ENCODE data around the gene RPP30.

Gene RPP30

DNA sequence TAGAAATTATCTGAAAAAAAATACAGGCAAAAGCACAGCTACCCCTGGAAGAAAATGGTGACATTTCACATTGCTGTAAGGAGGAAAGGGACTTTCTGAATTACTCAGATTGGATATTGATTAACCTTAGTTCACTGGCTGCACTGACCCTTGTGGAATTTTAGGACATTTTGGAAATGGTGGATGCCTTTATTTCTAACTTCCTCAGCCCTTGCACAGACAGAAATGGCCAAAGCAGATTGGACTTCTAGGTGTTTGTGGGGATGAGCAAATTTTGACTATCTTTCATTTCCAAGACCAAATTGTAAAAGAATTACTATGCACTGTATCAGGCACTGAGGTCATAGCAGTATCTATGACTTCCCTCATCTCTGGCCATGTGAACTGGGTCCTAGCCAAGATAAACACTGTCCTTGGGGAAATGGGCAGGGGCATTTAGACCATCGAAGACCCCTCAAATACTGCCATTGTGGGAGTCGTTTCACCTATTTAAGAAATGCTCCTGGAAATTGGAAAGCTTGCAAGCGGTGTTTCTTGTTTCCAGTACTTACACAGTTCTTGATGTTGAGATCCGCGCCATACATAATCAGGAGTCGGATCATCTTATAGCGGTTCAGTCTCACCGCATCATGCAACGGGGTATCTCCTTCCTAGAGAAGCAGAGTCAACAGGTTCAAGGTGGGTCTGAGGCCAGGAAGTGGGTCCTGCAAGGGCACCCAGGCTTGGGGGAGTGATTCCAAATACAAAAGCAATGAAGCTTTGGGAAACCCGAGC is 43.4 kb downstream of the RPP30 start:
- Histone ChIP-seq H3K9me2 (replicated peaks; ENCODE audit: low read depth, low read length) (no peaks in the 10 kb centered on the region), H3K9ac (ENCODE audit: low read depth, low read length, poor library complexity, severe bottlenecking) (no peak overlapping the region), H2AFZ (ENCODE audit: low read length) (no peak overlapping the region), H3K4me1 (ENCODE audit: insufficient read depth, low read length, poor library complexity, severe bottlenecking) (peaks cover 5% of the 10 kb centered on the region), H3K27me3 (ENCODE audit: insufficient read depth, low read length, poor library complexity, severe bottlenecking) (no peaks in the 10 kb centered on the region), H3K9me3 (ENCODE audit: insufficient read depth, low read depth, low read length) (no peaks in the 10 kb centered on the region), H3K4me3 (ENCODE audit: low read length, poor library complexity, severe bottlenecking) (no peak overlapping the region), H3K36me3 (ENCODE audit: insufficient read depth, low read length) (no peaks in the 10 kb centered on the region), H3K79me2 (ENCODE audit: insufficient read depth, low read length) (no peaks in the 10 kb centered on the region), H3F3A (ENCODE audit: low read depth) (no peaks in the 10 kb centered on the region), H4K20me1 (ENCODE audit: insufficient read depth, low read length, poor library complexity, severe bottlenecking) (no peaks in the 10 kb centered on the region), H3K4me2 (ENCODE audit: low read depth, low read length, poor library complexity, severe bottlenecking) (no peak overlapping the region)
- TF ChIP-seq, protein P1, sequence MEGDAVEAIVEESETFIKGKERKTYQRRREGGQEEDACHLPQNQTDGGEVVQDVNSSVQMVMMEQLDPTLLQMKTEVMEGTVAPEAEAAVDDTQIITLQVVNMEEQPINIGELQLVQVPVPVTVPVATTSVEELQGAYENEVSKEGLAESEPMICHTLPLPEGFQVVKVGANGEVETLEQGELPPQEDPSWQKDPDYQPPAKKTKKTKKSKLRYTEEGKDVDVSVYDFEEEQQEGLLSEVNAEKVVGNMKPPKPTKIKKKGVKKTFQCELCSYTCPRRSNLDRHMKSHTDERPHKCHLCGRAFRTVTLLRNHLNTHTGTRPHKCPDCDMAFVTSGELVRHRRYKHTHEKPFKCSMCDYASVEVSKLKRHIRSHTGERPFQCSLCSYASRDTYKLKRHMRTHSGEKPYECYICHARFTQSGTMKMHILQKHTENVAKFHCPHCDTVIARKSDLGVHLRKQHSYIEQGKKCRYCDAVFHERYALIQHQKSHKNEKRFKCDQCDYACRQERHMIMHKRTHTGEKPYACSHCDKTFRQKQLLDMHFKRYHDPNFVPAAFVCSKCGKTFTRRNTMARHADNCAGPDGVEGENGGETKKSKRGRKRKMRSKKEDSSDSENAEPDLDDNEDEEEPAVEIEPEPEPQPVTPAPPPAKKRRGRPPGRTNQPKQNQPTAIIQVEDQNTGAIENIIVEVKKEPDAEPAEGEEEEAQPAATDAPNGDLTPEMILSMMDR (conservative IDR thresholded peaks at IDR 0.05; ENCODE audit: low read length), result no peak
- no peak for TF ChIP-seq EZH2phosphoT487 (IDR thresholded peaks at IDR 0.05; ENCODE audit: borderline replicate concordance)

- Histone ChIP-seq H4K20me1 (ENCODE audit: insufficient read depth, low read length, poor library complexity, severe bottlenecking) (no peaks in the 10 kb centered on the region), H2AFZ (ENCODE audit: low read length) (no peak overlapping the region), H3K4me1 (ENCODE audit: insufficient read depth, low read length, poor library complexity, severe bottlenecking) (peaks cover 5% of the 10 kb centered on the region), H3K79me2 (ENCODE audit: insufficient read depth, low read length) (no peaks in the 10 kb centered on the region), H3K36me3 (ENCODE audit: insufficient read depth, low read length) (no peaks in the 10 kb centered on the region), H3K27me3 (ENCODE audit: insufficient read depth, low read length, poor library complexity, severe bottlenecking) (no peaks in the 10 kb centered on the region), H3K4me2 (ENCODE audit: low read depth, low read length, poor library complexity, severe bottlenecking) (no peak overlapping the region), H3K9me2 (replicated peaks; ENCODE audit: low read depth, low read length) (no peaks in the 10 kb centered on the region), H3K9ac (ENCODE audit: low read depth, low read length, poor library complexity, severe bottlenecking) (no peak overlapping the region), H3K9me3 (ENCODE audit: insufficient read depth, low read depth, low read length) (no peaks in the 10 kb centered on the region), H3F3A (ENCODE audit: low read depth) (no peaks in the 10 kb centered on the region), H3K4me3 (ENCODE audit: low read length, poor library complexity, severe bottlenecking) (no peak overlapping the region)
- TF ChIP-seq, protein P1 (conservative IDR thresholded peaks at IDR 0.05; ENCODE audit: low read length), result no peak
- TF ChIP-seq EZH2phosphoT487 (IDR thresholded peaks at IDR 0.05; ENCODE audit: borderline replicate concordance), result no peak
Observed at GRCh38 chr10:90915766-90916075, 43.9 kb downstream of the RPP30 start.

DNA sequence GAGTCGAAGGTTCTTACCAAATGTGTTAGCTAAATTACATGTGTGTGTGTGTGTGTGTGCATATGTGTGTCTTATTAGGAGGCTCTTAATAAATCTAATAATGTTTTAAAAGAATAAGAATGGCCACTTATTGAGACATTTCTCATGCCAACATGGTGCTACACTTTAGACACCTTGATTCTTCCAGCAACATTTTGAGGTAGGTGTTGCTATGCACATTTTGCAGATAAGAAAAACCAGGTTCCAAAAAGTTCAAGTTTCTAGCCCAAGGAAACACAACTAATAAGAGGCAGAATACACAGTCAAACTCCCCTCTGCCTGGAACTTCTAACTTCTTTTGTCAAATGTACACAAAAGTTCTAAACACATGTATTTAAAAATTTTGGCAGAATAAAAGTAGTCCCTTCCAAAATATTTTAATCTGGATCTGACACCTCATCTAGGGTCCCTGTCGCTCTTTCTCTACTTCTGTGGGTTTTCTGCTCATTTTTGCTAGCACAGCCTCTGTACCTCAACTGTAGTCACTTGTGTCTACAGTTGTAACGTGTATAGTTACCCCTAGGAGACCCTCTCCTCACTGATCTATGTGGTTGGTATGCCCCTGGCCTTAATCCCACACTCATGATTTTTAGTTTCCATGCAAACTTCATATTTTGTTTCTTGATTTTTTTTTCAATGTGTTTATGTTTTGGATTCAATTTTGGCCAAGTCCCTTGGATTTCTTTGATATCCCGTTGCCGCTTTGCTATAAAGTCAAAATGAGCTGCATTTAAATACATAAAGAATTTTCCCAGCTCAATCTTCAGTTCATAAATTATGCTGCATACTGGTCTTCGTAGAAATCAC is 44.8 kb downstream of the RPP30 start:
- Histone ChIP-seq H2AFZ (ENCODE audit: low read length) (no peak overlapping the region), H3F3A (ENCODE audit: low read depth) (no peaks in the 10 kb centered on the region), H3K4me2 (ENCODE audit: low read depth, low read length, poor library complexity, severe bottlenecking) (no peak overlapping the region), H3K36me3 (ENCODE audit: insufficient read depth, low read length) (no peaks in the 10 kb centered on the region), H3K79me2 (ENCODE audit: insufficient read depth, low read length) (no peaks in the 10 kb centered on the region), H3K4me1 (ENCODE audit: insufficient read depth, low read length, poor library complexity, severe bottlenecking) (peaks cover 5% of the 10 kb centered on the region), H3K4me3 (ENCODE audit: low read length, poor library complexity, severe bottlenecking) (no peak overlapping the region), H3K27me3 (ENCODE audit: insufficient read depth, low read length, poor library complexity, severe bottlenecking) (no peaks in the 10 kb centered on the region), H3K9ac (ENCODE audit: low read depth, low read length, poor library complexity, severe bottlenecking) (no peak overlapping the region), H3K9me2 (replicated peaks; ENCODE audit: low read depth, low read length) (no peaks in the 10 kb centered on the region), H4K20me1 (ENCODE audit: insufficient read depth, low read length, poor library complexity, severe bottlenecking) (no peaks in the 10 kb centered on the region), H3K9me3 (ENCODE audit: insufficient read depth, low read depth, low read length) (no peaks in the 10 kb centered on the region)
- no peak for TF ChIP-seq EZH2phosphoT487 (IDR thresholded peaks at IDR 0.05; ENCODE audit: borderline replicate concordance)
- TF ChIP-seq, protein P1 (conservative IDR thresholded peaks at IDR 0.05; ENCODE audit: low read length), result no peak
